GM10266 (cell line): Measurements from ENCODE around the gene CTNNBL1.
A peak's percentile ranks its signal among the peaks of the same experiment; 100 is the strongest.

Experiments used
- DNase-seq: peaks from one replicate; pipeline ENCODE4 v3.0.0; 2012; ENCODE audit errors: extremely low spot score
- TF ChIP-seq, protein P1 (sequence below): IDR thresholded peaks from 2 replicates; pipeline ENCODE4 v1.5.1; 2012; ENCODE audit warnings: mild to moderate bottlenecking, low read depth; ENCODE audit not compliant: control insufficient read depth, insufficient read depth; ENCODE audit errors: missing control alignments

Gene CTNNBL1

DNA sequence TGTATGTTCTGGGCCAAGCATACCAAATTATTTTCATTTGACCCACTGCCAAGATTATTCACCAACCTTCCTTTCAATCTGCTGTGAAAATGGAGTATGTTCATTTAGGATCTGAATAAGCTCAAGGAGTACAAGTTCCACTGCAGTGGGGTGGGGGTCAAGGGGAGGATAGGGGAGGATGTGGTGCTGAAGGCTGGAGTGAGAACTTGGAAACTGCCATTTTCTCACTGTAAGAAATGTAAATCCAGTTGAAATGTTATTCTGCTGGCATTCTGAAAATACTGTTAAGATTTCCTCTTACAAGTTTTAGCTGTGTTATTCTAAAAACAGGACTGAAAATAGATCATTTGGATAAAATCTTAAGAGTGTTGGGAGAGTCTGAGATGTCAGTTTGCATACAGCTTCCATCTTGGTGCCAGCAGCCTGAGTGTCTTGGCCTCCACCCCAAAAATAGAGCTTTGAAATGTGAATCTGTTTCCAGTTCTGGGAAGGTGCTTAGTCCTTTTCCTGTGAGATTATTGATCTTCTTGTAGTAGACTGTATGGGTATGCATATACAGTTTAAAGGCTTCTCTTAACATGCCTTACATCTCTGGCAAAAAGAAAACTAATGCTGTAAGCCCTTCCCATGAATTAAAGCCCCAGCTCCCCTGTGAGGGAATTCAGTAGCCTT, 84.3 kb downstream of the CTNNBL1 start:
- no peak for DNase-seq
- TF ChIP-seq, protein P1, sequence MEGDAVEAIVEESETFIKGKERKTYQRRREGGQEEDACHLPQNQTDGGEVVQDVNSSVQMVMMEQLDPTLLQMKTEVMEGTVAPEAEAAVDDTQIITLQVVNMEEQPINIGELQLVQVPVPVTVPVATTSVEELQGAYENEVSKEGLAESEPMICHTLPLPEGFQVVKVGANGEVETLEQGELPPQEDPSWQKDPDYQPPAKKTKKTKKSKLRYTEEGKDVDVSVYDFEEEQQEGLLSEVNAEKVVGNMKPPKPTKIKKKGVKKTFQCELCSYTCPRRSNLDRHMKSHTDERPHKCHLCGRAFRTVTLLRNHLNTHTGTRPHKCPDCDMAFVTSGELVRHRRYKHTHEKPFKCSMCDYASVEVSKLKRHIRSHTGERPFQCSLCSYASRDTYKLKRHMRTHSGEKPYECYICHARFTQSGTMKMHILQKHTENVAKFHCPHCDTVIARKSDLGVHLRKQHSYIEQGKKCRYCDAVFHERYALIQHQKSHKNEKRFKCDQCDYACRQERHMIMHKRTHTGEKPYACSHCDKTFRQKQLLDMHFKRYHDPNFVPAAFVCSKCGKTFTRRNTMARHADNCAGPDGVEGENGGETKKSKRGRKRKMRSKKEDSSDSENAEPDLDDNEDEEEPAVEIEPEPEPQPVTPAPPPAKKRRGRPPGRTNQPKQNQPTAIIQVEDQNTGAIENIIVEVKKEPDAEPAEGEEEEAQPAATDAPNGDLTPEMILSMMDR = no peak

DNA sequence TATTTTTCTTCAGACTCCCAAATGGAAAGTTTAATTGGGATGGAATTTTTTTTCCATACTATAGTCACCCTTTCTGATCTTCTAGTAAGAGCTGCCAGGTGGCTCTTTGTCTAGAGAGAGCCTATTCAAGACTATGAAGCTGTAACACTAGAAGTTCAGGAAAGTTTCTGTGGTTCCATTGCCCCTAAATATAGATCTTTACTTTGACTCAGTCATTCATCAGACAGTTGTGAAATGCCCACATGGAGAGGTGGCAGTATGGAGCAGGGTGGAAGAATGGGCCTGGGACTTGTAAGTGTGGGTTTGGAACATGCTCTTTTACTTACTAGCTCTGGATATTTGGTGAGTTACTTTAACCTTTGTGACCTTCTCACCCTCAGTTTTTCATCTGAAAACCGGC, 87.8 kb downstream of the CTNNBL1 start:
- no peak for DNase-seq
- TF ChIP-seq, protein P1 = no peak

DNA sequence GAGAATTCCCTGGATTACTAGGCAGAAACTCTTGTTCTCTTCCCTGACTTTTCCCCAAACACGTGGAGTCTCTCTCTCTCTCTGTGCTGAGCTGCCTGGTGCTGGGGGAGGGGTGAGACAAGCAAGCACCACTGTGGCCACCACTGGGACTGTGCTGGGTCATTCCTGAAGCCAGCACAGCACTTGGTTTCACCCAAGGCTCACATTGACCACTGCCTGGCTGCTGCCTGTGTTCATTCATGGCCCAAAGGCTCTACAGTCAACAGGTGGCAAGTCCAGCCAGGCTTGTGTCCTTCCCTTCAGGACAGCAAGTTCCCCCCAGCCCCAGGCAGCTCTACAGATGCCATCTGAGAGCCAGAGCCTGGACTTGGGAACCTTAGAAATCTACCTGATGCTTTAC, 92.2 kb downstream of the CTNNBL1 start:
- TF ChIP-seq, protein P1 = no peak
- no peak for DNase-seq

DNA sequence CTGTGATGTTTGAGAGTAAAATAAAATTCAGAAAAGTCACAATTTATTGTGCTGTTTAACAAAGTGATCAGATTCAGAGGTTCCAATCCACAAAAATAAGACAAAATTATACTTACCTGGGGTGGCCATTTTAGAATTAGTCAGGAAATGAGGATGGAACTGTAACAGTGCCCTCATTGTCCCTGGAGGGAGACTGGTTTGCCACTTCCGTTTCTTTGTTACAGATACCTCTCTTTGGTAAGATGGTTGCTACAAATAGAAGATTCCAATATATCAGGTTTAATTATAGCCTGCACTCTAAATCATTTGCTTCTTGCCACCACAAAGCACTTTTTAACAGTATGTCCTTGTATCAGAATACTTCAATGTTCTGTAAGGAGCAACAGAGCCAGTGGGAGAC, 95.6 kb downstream of the CTNNBL1 start:
- TF ChIP-seq, protein P1 = no peak
- DNase-seq = peak; percentile 12

DNA sequence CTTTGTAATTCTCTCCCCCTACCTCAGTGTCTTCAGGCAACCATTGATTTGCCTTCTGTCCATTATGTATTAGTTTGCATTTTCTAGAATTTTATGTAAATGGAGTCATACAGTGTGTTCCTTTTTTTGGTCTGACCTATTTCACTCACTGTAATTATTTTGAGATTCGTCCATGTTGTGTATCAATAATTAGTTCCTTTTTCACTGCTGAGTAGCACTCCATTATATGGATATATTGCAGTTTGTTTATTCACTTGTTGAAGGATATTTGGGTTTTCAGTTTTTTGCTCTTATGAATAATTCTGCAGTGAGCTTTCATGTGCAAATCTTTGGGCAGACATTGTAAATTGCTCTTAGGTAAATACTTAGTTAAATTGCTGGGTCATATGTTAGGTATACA, 97.1 kb downstream of the CTNNBL1 start:
- no peak for DNase-seq
- TF ChIP-seq, protein P1 = no peak

DNA sequence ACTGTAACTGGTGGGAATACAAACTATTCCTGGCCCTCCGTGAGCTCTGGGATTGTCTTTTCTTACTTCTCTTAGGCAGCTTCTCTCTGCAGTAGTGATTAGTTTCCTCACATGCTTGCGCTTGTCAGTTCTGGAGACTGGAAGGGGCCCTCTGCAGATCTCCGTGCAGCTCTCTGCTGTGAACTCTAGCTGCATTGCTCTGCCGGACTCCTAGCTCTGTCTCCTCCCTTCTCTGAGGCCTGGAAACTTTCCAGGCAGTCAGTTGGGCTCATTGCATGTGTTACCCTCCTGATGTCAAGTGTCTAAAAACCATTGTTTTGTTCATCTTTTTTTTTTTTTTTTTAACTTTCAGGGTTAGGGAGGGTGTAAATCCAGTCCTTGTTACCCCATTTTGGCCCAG, 102.3 kb downstream of the CTNNBL1 start:
- no peak for DNase-seq
- TF ChIP-seq, protein P1 = no peak

DNA sequence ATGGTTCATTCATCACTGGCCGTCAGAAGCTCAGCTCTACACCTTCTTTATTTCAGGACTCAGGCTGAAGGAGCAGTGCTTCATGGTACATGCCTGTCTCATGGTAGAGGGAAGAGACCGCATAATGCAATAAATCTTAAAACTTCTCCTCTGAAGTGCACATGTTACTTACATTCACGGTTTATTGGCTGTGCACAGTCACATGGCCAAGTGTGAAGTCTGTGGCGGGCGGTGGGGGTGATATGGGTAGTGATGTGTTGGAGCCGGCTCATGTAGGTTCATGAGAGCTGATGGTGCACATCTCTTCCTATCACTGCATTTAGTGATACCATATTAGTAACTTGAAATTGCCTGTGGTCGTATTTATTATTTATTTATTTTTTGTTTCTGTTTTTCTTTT, 102.9 kb downstream of the CTNNBL1 start:
- no peak for DNase-seq
- TF ChIP-seq, protein P1 = no peak
